BLaER1 treated with 17β-estradiol and CSF1 and Interleukin-3, amounts not matched to agents 10 nM and 100 nM (cell line): ENCODE measurements around the gene MCAM.
A peak's percentile ranks its signal among the peaks of the same experiment; 100 is the strongest.

Experiments
- H3K27ac ChIP-seq, 11 experiments: shearing (Covaris generic); formaldehyde crosslinking; 2 replicates each; pipeline ENCODE4 v1.8.1; 2022
- H3K27me3 ChIP-seq, 11 experiments: shearing (Covaris generic); formaldehyde crosslinking; 2 replicates each; pipeline ENCODE4 v1.8.1; 2022
- H3K36me3 ChIP-seq, 11 experiments: shearing (Covaris generic); formaldehyde crosslinking; 2 replicates each; pipeline ENCODE4 v1.8.1; 2022
- H3K4me1 ChIP-seq, 10 experiments: shearing (Covaris generic); formaldehyde crosslinking; 2 replicates each; pipeline ENCODE4 v1.8.1; 2022
- H3K4me2 ChIP-seq, 11 experiments: shearing (Covaris generic); formaldehyde crosslinking; 2 replicates each; pipeline ENCODE4 v1.8.1; 2022
- H3K4me3 ChIP-seq, 10 experiments: shearing (Covaris generic); formaldehyde crosslinking; 2 replicates each; pipeline ENCODE4 v1.8.1; 2022
- H3K9ac ChIP-seq, 11 experiments: shearing (Covaris generic); formaldehyde crosslinking; 2 replicates each; pipeline ENCODE4 v1.8.1; 2022
- H3K9me3 ChIP-seq, 11 experiments: shearing (Covaris generic); formaldehyde crosslinking; replicated peaks in 1 of 11; 2 replicates each; pipeline ENCODE4 v1.8.1; 2022
- H4K20me1 ChIP-seq, 11 experiments: shearing (Covaris generic); formaldehyde crosslinking; 2 replicates each; pipeline ENCODE4 v1.8.1; 2022
- Cebpa-rat ChIP-seq, 11 experiments: shearing (Covaris generic); IDR thresholded peaks; 2 replicates each; pipeline ENCODE4 v1.8.1; 2022

Gene MCAM

GRCh38 chr11:119305556-119306372 lies 11.2 kb downstream of the MCAM start:
- no peak overlapping the region for H3K4me3 ChIP-seq
- TF ChIP-seq Cebpa-rat (IDR thresholded peaks at IDR 0.05): no peak
- peak overlapping the region in 9 of 11 experiments; percentile 39 to 72 (median 60); a peak in 18 of 22 replicates for H3K4me2 ChIP-seq
- H3K36me3 ChIP-seq: peaks cover 80 to 95% (median 86%) of the 10 kb centered on the region in 11 experiments
- no peaks in the 10 kb centered on the region for H3K27me3 ChIP-seq
- H4K20me1 ChIP-seq: peaks cover 0 to 75% (median 4%) of the 10 kb centered on the region in 11 experiments; a peak in 9 of 22 replicates
- peak overlapping the region in 9 of 11 experiments; percentile 3 to 79 (median 56); a peak in 16 of 22 replicates for H3K27ac ChIP-seq
- peak overlapping the region in 8 of 11 experiments; percentile 6 to 70 (median 40); a peak in 11 of 22 replicates for H3K9ac ChIP-seq
- no peaks in the 10 kb centered on the region for H3K9me3 ChIP-seq
- H3K4me1 ChIP-seq: peaks cover 10 to 33% (median 24%) of the 10 kb centered on the region in 10 experiments; a peak in 19 of 20 replicates

- Histone ChIP-seq H3K9ac (no peak overlapping the region), H3K36me3 (peaks cover 83 to 98% (median 87%) of the 10 kb centered on the region in 11 experiments), H3K4me3 (no peak overlapping the region), H3K4me1 (peaks cover 10 to 28% (median 24%) of the 10 kb centered on the region in 10 experiments; a peak in 19 of 20 replicates), H3K4me2 (no peak overlapping the region), H3K9me3 (no peaks in the 10 kb centered on the region), H4K20me1 (peaks cover 0 to 85% (median 0%) of the 10 kb centered on the region in 11 experiments; a peak in 8 of 22 replicates), H3K27me3 (no peaks in the 10 kb centered on the region), H3K27ac (no peak overlapping the region)
- TF ChIP-seq Cebpa-rat (IDR thresholded peaks at IDR 0.05): no peak
These were observed 13.7 kb downstream of the MCAM start for GRCh38 chr11:119303227-119303718.

- H3K9me3 ChIP-seq: no peaks in the 10 kb centered on the region
- H3K27ac ChIP-seq: no peak overlapping the region
- H3K4me1 ChIP-seq: peaks cover 0 to 9% (median 3%) of the 10 kb centered on the region in 10 experiments; a peak in 12 of 20 replicates
- peaks cover 0 to 86% (median 0%) of the 10 kb centered on the region in 11 experiments; a peak in 5 of 22 replicates for H4K20me1 ChIP-seq
- no peak for TF ChIP-seq Cebpa-rat (IDR thresholded peaks at IDR 0.05)
- H3K4me2 ChIP-seq: no peak overlapping the region
- H3K9ac ChIP-seq: no peak overlapping the region
- H3K36me3 ChIP-seq: peaks cover 94 to 100% (median 99%) of the 10 kb centered on the region in 11 experiments
- H3K4me3 ChIP-seq: no peak overlapping the region
- no peaks in the 10 kb centered on the region for H3K27me3 ChIP-seq
These were observed 16.5 kb downstream of the MCAM start for GRCh38 chr11:119300198-119300964.

- no peak for TF ChIP-seq Cebpa-rat (IDR thresholded peaks at IDR 0.05)
- H3K36me3 ChIP-seq: peaks cover 87 to 100% (median 100%) of the 10 kb centered on the region in 11 experiments
- no peak overlapping the region for H3K4me2 ChIP-seq
- H3K9ac ChIP-seq: no peak overlapping the region
- no peaks in the 10 kb centered on the region for H3K9me3 ChIP-seq
- H3K27me3 ChIP-seq: no peaks in the 10 kb centered on the region
- H3K27ac ChIP-seq: no peak overlapping the region
- H3K4me1 ChIP-seq: no peaks in the 10 kb centered on the region; a peak in 1 of 20 replicates
- peaks cover 0 to 88% (median 0%) of the 10 kb centered on the region in 11 experiments; a peak in 6 of 22 replicates for H4K20me1 ChIP-seq
- H3K4me3 ChIP-seq: no peak overlapping the region
These were observed 17.5 kb downstream of the MCAM start for GRCh38 chr11:119299416-119299815.

GRCh38 chr11:119298726-119299125 lies 18.2 kb downstream of the MCAM start:
- no peaks in the 10 kb centered on the region for H3K27me3 ChIP-seq
- H3K36me3 ChIP-seq: peaks cover 87 to 100% (median 100%) of the 10 kb centered on the region in 11 experiments
- H4K20me1 ChIP-seq: peaks cover 0 to 88% (median 0%) of the 10 kb centered on the region in 11 experiments; a peak in 6 of 22 replicates
- H3K9me3 ChIP-seq: no peaks in the 10 kb centered on the region
- no peaks in the 10 kb centered on the region for H3K4me1 ChIP-seq
- H3K27ac ChIP-seq: no peak overlapping the region
- no peak overlapping the region for H3K4me2 ChIP-seq
- no peak for TF ChIP-seq Cebpa-rat (IDR thresholded peaks at IDR 0.05)
- H3K9ac ChIP-seq: no peak overlapping the region
- no peak overlapping the region for H3K4me3 ChIP-seq

- Histone ChIP-seq H3K27ac (no peak overlapping the region), H3K4me3 (no peak overlapping the region), H4K20me1 (peaks cover 0 to 88% (median 0%) of the 10 kb centered on the region in 11 experiments; a peak in 6 of 22 replicates), H3K36me3 (peaks cover 85 to 100% (median 97%) of the 10 kb centered on the region in 11 experiments), H3K9me3 (no peaks in the 10 kb centered on the region), H3K27me3 (no peaks in the 10 kb centered on the region), H3K4me2 (no peak overlapping the region), H3K9ac (no peak overlapping the region), H3K4me1 (no peaks in the 10 kb centered on the region)
- TF ChIP-seq Cebpa-rat (IDR thresholded peaks at IDR 0.05): no peak
These were observed 19.0 kb downstream of the MCAM start for GRCh38 chr11:119297938-119298337.

- no peak overlapping the region for H3K9ac ChIP-seq
- H3K4me3 ChIP-seq: no peak overlapping the region
- H3K4me1 ChIP-seq: no peaks in the 10 kb centered on the region
- H3K27me3 ChIP-seq: no peaks in the 10 kb centered on the region
- H3K27ac ChIP-seq: no peak overlapping the region
- no peak for TF ChIP-seq Cebpa-rat (IDR thresholded peaks at IDR 0.05)
- peaks cover 0 to 82% (median 0%) of the 10 kb centered on the region in 11 experiments; a peak in 7 of 22 replicates for H4K20me1 ChIP-seq
- no peak overlapping the region for H3K4me2 ChIP-seq
- H3K9me3 ChIP-seq: peaks cover 0 to 13% (median 11%) of the 10 kb centered on the region in 11 experiments; a peak in 18 of 22 replicates
- peaks cover 76 to 100% (median 85%) of the 10 kb centered on the region in 11 experiments for H3K36me3 ChIP-seq
These were observed 21.8 kb downstream of the MCAM start for GRCh38 chr11:119295178-119295577.

GRCh38 chr11:119293461-119293860 lies 23.5 kb downstream of the MCAM start:
- no peaks in the 10 kb centered on the region for H3K27me3 ChIP-seq
- peaks cover 0 to 20% (median 19%) of the 10 kb centered on the region in 11 experiments; a peak in 18 of 22 replicates for H3K9me3 ChIP-seq
- H4K20me1 ChIP-seq: peaks cover 0 to 78% (median 0%) of the 10 kb centered on the region in 11 experiments; a peak in 7 of 22 replicates
- no peak overlapping the region for H3K9ac ChIP-seq
- no peaks in the 10 kb centered on the region for H3K4me1 ChIP-seq
- no peak overlapping the region for H3K4me3 ChIP-seq
- no peak overlapping the region for H3K4me2 ChIP-seq
- no peak for TF ChIP-seq Cebpa-rat (IDR thresholded peaks at IDR 0.05)
- no peak overlapping the region for H3K27ac ChIP-seq
- H3K36me3 ChIP-seq: peaks cover 76 to 100% (median 85%) of the 10 kb centered on the region in 11 experiments
